ENCODE measurements around the gene OSBPL7.
A peak's percentile ranks its signal among the peaks of the same experiment; 100 is the strongest.

Gene OSBPL7

DNA sequence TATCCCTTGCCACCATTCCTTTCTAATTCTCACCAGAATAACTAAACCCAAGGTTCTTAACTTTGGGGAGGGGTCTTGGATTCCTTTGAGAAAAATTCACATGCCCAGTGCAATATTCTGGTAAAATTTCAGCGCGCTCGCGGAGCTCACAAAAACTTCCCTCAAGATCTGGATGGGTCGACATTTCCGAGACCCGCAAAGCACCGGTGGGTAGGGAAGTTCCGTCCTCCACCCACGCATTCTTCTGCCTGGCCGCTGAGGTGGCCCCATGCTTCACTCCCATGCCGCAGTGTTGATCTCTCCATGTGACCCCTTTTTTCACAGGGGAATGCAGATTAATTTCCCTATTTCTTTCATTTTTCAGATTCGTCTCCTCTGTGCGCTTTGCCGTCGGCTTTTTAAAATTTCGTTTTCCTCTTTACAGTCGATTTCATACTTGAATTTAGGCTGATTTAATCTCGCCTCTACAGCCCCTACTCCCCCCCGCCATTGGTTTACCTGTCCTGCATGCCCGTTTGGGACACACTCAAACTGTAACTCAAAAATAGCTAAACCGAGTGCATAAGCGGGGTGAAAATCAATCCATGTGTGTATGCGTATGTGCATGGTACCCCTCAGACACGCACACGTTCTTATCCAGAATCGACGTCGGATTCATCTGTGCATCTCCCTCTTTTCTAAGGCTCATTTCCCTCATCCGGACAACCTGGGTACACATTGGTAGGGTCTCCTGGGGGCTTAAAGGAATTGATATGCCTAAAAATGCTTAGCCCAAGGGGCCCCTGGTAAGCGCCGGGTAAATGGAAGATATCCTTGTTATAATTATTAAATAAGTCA, 30.7 kb upstream of the OSBPL7 start:
- Mint-ChIP-seq H3K27ac (no peak overlapping the region), H3K27me3 (peaks cover 97% of the 10 kb centered on the region), H3K36me3 (ENCODE audit: low read depth) (no peaks in the 10 kb centered on the region)

GRCh38 chr17:47851764-47852112, 30.1 kb upstream of the OSBPL7 start:
- Mint-ChIP-seq H3K4me3 (no peak overlapping the region), H3K36me3 (ENCODE audit: low read depth) (no peaks in the 10 kb centered on the region), H3K4me1 (ENCODE audit: low read depth) (peaks cover 44% of the 10 kb centered on the region), H3K27ac (no peak overlapping the region), H3K9me3 (no peaks in the 10 kb centered on the region), H3K27me3 (peaks cover 99% of the 10 kb centered on the region)
- intact Hi-C loops (cut with micrococcal nuclease) = no loop called here

More for the DNA sequence above, 30.7 kb upstream of the OSBPL7 start:
- H3K9me3 Mint-ChIP-seq = no peaks in the 10 kb centered on the region
- no peak overlapping the region for H3K4me3 Mint-ChIP-seq
- intact Hi-C loops (cut with micrococcal nuclease) = no loop called here
- H3K4me1 Mint-ChIP-seq (ENCODE audit: low read depth) = peaks cover 42% of the 10 kb centered on the region

DNA sequence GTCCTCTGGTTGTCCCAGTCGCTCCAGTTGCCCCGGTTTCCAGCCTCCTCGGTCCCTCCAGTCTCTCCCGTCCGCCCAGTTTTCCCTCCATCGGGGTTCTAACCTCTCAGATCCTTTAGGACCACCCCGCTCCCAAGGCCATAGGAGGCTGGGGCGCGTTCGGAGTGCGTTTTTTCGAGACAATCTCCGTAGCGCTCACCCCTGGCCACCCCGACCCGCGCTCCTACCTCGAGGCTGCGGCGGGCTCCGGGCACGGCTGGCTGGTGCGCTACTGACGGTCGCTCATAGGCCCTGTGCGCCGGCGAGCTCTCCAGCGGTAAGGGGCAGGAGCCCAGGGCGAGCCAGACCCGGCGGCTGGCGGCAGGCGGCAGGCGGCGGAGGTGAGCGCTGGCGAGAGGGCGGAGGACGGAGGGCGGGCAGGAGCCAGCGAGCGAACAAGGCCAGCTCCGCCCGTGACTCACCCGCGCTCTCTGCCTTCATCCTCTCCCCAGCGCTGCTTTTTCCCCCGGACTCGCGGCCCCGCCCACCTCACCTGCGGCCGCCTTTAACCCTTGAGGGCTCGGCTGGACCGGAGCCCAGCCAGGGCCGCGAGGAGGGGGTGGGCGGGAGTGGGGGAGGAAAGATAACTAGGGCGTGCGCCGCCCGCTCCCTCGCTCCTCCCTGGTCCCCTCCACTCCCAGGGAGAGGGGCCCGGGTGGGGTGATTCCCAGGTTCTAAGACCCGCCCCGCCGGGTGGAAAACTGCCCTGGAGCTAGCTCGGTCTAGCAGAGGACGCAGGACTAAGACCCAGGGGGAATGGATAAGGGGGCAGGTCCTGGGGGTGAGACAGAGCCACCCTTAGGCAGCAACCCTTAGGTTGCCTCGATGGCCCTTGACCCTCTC, 29.3 kb upstream of the OSBPL7 start, which contains the start of gene SP6:
TSS of gene SP6 (minus strand) at position 472 of the 882 bp plus-strand sequence. CDS start 2,734 bp downstream, outside the sequence.
- Mint-ChIP-seq H3K27ac (no peak within 1 kb of the TSS), H3K4me1 (ENCODE audit: low read depth) (peaks cover 36% of the 10 kb centered on the region), H3K4me3 (no peak within 1 kb of the TSS), H3K27me3 (peaks cover 99% of the 10 kb centered on the region), H3K9me3 (no peaks in the 10 kb centered on the region), H3K36me3 (ENCODE audit: low read depth) (no peaks in the 10 kb centered on the region)
- intact Hi-C loops (cut with micrococcal nuclease) = no loop called here

DNA sequence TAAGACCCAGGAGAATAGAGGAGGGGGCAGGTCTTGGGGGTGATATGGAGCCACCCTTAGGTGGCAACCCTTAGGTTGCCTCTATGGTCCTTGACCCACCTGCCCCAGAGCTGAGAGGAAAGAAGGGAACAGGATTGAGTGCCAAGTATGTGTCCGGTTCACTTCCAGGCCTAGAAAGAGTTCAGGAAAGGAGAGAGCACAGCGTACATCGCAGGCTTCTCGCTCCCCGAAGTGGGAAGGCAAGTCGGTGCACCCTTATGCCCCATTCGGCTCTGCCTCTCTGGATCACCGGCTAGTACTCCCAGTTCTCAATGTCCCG, 28.7 kb upstream of the OSBPL7 start:
- H3K4me1 Mint-ChIP-seq (ENCODE audit: low read depth) = peaks cover 30% of the 10 kb centered on the region
- no peaks in the 10 kb centered on the region for H3K36me3 Mint-ChIP-seq (ENCODE audit: low read depth)
- H3K4me3 Mint-ChIP-seq = no peak overlapping the region
- no peaks in the 10 kb centered on the region for H3K9me3 Mint-ChIP-seq
- H3K27me3 Mint-ChIP-seq = peaks cover 99% of the 10 kb centered on the region
- intact Hi-C loops (cut with micrococcal nuclease) = no loop called here
- H3K27ac Mint-ChIP-seq = no peak overlapping the region

DNA sequence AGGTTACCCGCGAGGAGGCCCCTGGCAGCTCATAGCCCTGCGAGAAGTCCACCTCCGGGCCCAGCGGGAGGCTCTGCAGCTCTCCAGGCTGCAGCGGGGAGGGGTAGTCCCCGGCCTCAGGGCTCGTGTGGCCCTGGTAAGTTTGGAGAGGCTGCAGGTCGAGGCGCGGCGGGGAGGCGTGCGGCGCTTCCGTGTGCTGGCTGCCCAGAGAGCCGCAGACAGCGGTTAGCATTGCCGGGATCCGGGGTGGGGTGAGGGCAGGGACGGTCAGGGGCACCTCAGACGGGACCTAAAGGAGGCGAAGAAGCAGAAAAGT, 26.6 kb upstream of the OSBPL7 start:
- H3K27ac Mint-ChIP-seq = no peak overlapping the region
- intact Hi-C loops (cut with micrococcal nuclease) = no loop called here
- H3K27me3 Mint-ChIP-seq = peaks cover 93% of the 10 kb centered on the region
- peaks cover 33% of the 10 kb centered on the region for H3K4me1 Mint-ChIP-seq (ENCODE audit: low read depth)
- no peak overlapping the region for H3K4me3 Mint-ChIP-seq
- H3K36me3 Mint-ChIP-seq (ENCODE audit: low read depth) = no peaks in the 10 kb centered on the region
- no peaks in the 10 kb centered on the region for H3K9me3 Mint-ChIP-seq

DNA sequence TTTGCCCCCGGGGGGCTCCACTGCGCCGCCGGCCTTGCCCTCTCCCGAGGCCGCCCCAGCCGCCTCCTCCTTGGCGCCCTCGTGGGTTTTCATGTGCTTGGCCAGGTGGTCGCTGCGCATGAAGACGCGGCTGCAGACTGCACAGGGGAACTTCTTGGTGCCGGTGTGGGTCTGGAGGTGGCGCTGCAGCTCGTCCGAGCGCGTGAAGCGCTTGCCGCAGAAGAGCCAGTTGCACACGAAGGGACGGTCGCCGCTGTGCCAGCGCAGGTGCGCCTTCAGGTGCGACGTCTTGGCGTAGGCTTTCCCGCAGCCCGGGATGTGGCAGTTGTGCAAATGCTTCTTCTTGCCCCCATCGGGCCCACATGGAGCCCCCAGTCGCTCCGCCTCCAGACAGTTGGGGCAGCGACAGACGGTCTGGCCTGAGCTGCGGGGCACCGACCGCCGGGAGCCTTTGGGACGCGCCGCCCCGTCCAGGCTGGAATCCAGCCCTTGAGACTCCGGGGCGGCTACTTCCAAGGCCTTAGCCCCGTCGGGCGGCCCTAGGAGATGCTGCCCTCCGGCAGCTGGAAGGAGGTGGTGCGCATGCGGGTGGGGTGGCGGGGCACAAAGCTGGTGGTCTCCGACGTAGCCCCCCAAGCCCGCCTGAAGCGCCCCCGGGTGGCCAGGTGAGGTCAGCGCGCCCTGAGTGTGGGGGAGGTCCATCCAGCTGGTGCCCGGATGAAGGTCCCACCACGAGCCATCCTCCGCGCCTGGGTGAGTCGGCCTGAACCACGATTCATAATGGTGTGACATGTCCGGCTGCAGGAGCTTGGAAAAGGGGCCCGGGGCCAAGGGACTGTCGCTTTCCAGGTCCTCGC, 26.0 kb upstream of the OSBPL7 start:
- Mint-ChIP-seq H3K27me3 (peaks cover 87% of the 10 kb centered on the region), H3K36me3 (ENCODE audit: low read depth) (no peaks in the 10 kb centered on the region), H3K4me1 (ENCODE audit: low read depth) (peaks cover 32% of the 10 kb centered on the region), H3K27ac (no peak overlapping the region), H3K9me3 (no peaks in the 10 kb centered on the region), H3K4me3 (no peak overlapping the region)
- intact Hi-C loops (cut with micrococcal nuclease) = no loop called here

GRCh38 chr17:47846716-47847340, 25.2 kb upstream of the OSBPL7 start:
- H3K36me3 Mint-ChIP-seq (ENCODE audit: low read depth) = no peaks in the 10 kb centered on the region
- H3K27ac Mint-ChIP-seq = no peak overlapping the region
- no peak overlapping the region for H3K4me3 Mint-ChIP-seq
- intact Hi-C loops (cut with micrococcal nuclease) = no loop called here
- H3K4me1 Mint-ChIP-seq (ENCODE audit: low read depth) = peaks cover 25% of the 10 kb centered on the region
- no peaks in the 10 kb centered on the region for H3K9me3 Mint-ChIP-seq
- H3K27me3 Mint-ChIP-seq = peaks cover 80% of the 10 kb centered on the region

- Mint-ChIP-seq H3K36me3 (ENCODE audit: low read depth) (peaks cover 6% of the 10 kb centered on the region), H3K27ac (no peak overlapping the region), H3K9me3 (no peaks in the 10 kb centered on the region), H3K27me3 (peaks cover 69% of the 10 kb centered on the region), H3K4me3 (no peak overlapping the region), H3K4me1 (ENCODE audit: low read depth) (peaks cover 22% of the 10 kb centered on the region)
- intact Hi-C loops (cut with micrococcal nuclease) = no loop called here
Observed at GRCh38 chr17:47845716-47846075, 24.1 kb upstream of the OSBPL7 start.

DNA sequence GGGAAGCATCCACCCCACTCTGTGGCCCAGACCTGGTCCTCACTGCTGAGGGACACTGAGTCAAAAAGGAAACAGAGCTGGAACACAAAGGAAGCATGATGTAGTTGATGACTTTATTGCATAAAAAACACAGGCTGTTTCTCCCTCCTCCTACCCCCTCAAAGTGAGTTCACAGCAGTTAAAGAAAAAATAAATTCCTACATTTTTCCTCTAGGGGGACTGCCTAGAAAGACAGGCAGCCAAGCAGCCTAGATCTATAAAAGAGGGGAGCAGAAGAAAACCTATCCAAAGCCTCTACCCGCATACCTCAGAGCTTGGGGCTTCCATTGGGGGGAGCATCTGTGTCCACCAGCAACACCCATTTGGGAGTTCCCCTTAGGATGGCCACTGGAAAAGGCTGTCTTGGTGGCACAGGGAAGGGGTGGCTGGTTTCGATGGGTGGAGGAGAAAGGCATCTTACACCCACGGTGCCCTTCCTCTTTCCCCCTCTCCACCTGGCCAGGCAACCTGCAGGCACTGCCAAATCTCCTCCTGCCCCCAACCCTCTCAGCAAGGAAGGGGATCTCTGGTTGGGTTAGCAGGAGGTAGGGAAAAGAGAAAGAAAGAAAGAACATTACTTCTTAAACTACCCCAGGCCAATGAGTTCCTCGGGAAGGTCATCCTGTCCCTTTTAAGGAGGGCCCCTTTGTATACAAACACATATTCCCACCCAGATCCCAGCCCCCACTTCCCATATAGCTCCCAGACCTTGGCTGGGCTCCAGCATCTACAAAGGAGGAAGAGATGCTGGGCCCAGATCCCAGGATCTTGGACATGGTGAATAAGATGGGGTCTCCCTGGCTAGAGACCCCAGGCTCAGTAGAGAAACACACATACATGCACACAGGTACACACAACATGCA, 23.5 kb upstream of the OSBPL7 start:
- no peaks in the 10 kb centered on the region for H3K9me3 Mint-ChIP-seq
- no peak overlapping the region for H3K27ac Mint-ChIP-seq
- intact Hi-C loops (cut with micrococcal nuclease) = loop anchor here (5.0 kb wide), 1 partner anchor 172 kb away; no protein-coding TSS in a partner anchor
- no peak overlapping the region for H3K4me3 Mint-ChIP-seq
- H3K4me1 Mint-ChIP-seq (ENCODE audit: low read depth) = peaks cover 24% of the 10 kb centered on the region
- peaks cover 6% of the 10 kb centered on the region for H3K36me3 Mint-ChIP-seq (ENCODE audit: low read depth)
- peaks cover 63% of the 10 kb centered on the region for H3K27me3 Mint-ChIP-seq

- peaks cover 26% of the 10 kb centered on the region for H3K4me1 Mint-ChIP-seq (ENCODE audit: low read depth)
- intact Hi-C loops (cut with micrococcal nuclease) = loop anchor here (5.0 kb wide), 1 partner anchor 173 kb away; no protein-coding TSS in a partner anchor
- no peaks in the 10 kb centered on the region for H3K9me3 Mint-ChIP-seq
- peaks cover 55% of the 10 kb centered on the region for H3K27me3 Mint-ChIP-seq
- peaks cover 7% of the 10 kb centered on the region for H3K36me3 Mint-ChIP-seq (ENCODE audit: low read depth)
- H3K27ac Mint-ChIP-seq = no peak overlapping the region
- H3K4me3 Mint-ChIP-seq = no peak overlapping the region
Observed at GRCh38 chr17:47844227-47844626, 22.6 kb upstream of the OSBPL7 start.

DNA sequence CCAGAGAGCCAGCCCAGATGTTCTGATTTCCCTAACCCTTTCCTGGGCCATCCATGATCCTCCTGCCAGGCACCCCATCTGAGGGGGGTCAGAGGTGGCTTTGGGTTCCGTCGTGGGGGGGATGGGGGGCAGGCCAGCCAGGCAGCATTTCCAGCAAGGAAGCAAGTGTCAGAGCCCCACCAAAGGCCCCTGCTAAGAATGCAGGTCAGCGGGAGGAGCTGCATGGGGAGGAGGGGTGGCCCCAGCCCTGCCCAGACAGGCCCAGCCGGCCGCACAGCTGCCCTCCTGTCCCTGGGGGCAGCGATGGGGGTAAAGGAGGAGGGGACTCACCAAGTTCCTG, 21.8 kb upstream of the OSBPL7 start:
- Mint-ChIP-seq H3K27ac (no peak overlapping the region), H3K9me3 (no peaks in the 10 kb centered on the region), H3K36me3 (ENCODE audit: low read depth) (peaks cover 16% of the 10 kb centered on the region), H3K4me3 (no peak overlapping the region), H3K27me3 (peaks cover 46% of the 10 kb centered on the region), H3K4me1 (ENCODE audit: low read depth) (peaks cover 26% of the 10 kb centered on the region)
- intact Hi-C loops (cut with micrococcal nuclease) = loop anchor here (2.0 to 5.0 kb wide), 2 partner anchors 127 to 174 kb away; partner anchors contain the start of gene CDK5RAP3

DNA sequence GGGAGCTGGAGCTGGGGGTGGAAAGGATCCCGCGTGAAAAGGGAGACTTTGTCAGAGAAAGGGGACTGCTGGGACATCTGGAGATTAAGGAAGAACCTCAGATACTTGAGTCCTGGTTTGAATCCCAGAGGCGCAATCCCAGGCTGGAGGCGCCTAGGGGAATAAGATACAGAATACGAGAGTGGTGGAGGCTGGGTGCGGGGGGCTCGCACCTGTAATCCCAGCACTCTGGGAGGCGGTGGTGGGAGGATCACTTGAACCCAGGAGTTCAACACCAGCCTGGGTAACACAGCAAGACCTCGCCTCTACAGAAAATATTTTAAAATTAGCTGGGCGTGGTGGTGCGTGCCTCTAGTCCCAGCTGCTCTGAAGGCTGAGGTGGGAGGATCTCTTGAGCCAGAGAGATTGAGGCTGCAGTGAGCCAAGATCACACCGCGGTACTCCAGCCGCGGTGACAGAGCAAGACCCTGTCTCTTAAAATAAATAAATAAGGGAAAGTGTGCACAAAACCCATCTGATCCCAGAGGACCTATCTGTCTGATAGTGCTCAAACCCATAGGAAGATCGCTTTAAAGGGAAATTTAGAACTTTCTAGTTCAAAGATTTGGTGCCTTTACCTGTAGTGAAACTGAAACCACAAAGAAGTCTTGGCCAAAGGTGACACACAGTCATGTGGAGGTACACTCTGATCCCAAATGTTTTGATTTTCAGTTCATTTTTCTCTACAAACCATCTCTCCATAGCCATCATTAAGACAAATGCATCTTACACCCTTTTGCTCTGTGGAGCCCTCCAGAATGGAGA, 20.1 kb upstream of the OSBPL7 start:
- Mint-ChIP-seq H3K27me3 (peaks cover 29% of the 10 kb centered on the region), H3K4me3 (no peak overlapping the region), H3K4me1 (ENCODE audit: low read depth) (peaks cover 18% of the 10 kb centered on the region), H3K36me3 (ENCODE audit: low read depth) (peaks cover 33% of the 10 kb centered on the region), H3K27ac (peak overlapping the region; percentile 84), H3K9me3 (no peaks in the 10 kb centered on the region)
- intact Hi-C loops (cut with micrococcal nuclease) = loop anchor here (1.0 to 5.0 kb wide), 3 partner anchors 49 to 176 kb away; partner anchors contain the start of gene CDK5RAP3

Data from dendritic cell treated with granulocyte-macrophage colony-stimulating factor and Interleukin-4, amounts not matched to agents 40 ng/mL and 50 ng/mL, for 4 days (primary cell).